T-cell (primary cell): ENCODE measurements around the gene PRPSAP1. TPM values are rescaled to one million over a fixed set of nuclear protein-coding genes. Genes with fewer than 3 reads are reported as not detected.

Source experiments
- ATAC-seq, 4 experiments: fragments of 200-7000 bp in 3 of 4; fragments of 150-1000 bp in 1 of 4; cut with Tn5 transposase; replicated peaks in 1 of 4; 1 replicate in 3 of 4; 2 replicates in 1 of 4; pipeline ENCODE4 v1.10.0; 2021; ENCODE audit warnings: moderate library complexity in 3 of 4, mild to moderate bottlenecking in 2 of 4, moderate number of reproducible peaks in 1 of 4
- CTCF ChIA-PET, 2 donors: fragments of 300-600 bp; sonication (Branson Sonifier 250); formaldehyde crosslinking; loops; one replicate each; lab custom pipeline; 2022; ENCODE audit warnings: antibody characterized with exemption in 2 of 2; lab: Charles Lee
- POLR2A ChIA-PET, 2 donors: fragments of 300-600 bp; sonication (Branson Sonifier 250); formaldehyde crosslinking; loops; one replicate each; lab custom pipeline; 2022; ENCODE audit warnings: antibody characterized with exemption in 2 of 2; lab: Charles Lee
- DNase-seq, 35 experiments: peaks; one replicate each; pipeline versions ENCODE4 v3.0.0 to v3.0.0-alpha.2; 2013 to 2023
- H3K27ac ChIP-seq: one replicate; pipeline ENCODE4 v1.5.1; 2013; ENCODE audit warnings: low read length
- H3K27me3 ChIP-seq, 2 experiments: replicated peaks in 1 of 2; 1 replicate in 1 of 2; 2 replicates in 1 of 2; pipeline versions ENCODE4 v1.6.1 to v1.7.0; 2013; ENCODE audit warnings: low read length in 1 of 2, mixed read lengths in 1 of 2; ENCODE audit not compliant: control insufficient read depth in 2 of 2, insufficient read depth in 2 of 2; ENCODE audit errors: extremely low read depth in 1 of 2
- H3K36me3 ChIP-seq, 2 donors: 1 replicate in 1 of 2; 2 replicates in 1 of 2; pipeline versions ENCODE4 v1.6.1 to v1.7.0; 2013; ENCODE audit warnings: low read length in 1 of 2; ENCODE audit not compliant: control insufficient read depth in 2 of 2, insufficient read depth in 1 of 2; ENCODE audit errors: extremely low read depth in 1 of 2
- H3K4me1 ChIP-seq, 2 experiments: 1 replicate in 1 of 2; 2 replicates in 1 of 2; pipeline versions ENCODE4 v1.6.1 to v1.7.0; 2013; ENCODE audit warnings: low read length in 2 of 2, mixed read lengths in 1 of 2; ENCODE audit not compliant: insufficient read depth in 2 of 2, control insufficient read depth in 1 of 2; ENCODE audit errors: extremely low read depth in 1 of 2
- H3K4me3 ChIP-seq, 2 donors: 1 replicate in 1 of 2; 2 replicates in 1 of 2; pipeline versions ENCODE4 v1.5.1 to v1.7.0; 2013; ENCODE audit warnings: mild to moderate bottlenecking in 2 of 2, low read length in 1 of 2, moderate library complexity in 1 of 2; ENCODE audit not compliant: control insufficient read depth in 1 of 2; ENCODE audit errors: extremely low read depth in 1 of 2
- H3K9me3 ChIP-seq: 2 replicates; pipeline ENCODE4 v1.7.0; 2013
- H3K27ac Mint-ChIP-seq, 2 donors: one replicate each; pipeline ENCODE4 v1.8.0; 2020 to 2021; ENCODE audit warnings: mild to moderate bottlenecking in 2 of 2, mixed read lengths in 2 of 2
- H3K27me3 Mint-ChIP-seq, 2 donors: one replicate each; pipeline ENCODE4 v1.8.0; 2021 to 2022; ENCODE audit warnings: mixed read lengths in 2 of 2
- H3K36me3 Mint-ChIP-seq: one replicate; pipeline ENCODE4 v1.8.0; 2021; ENCODE audit warnings: mixed read lengths
- H3K4me1 Mint-ChIP-seq, 3 donors: one replicate each; pipeline ENCODE4 v1.8.0; 2020 to 2022; ENCODE audit warnings: mixed read lengths in 3 of 3, mild to moderate bottlenecking in 1 of 3
- H3K4me3 Mint-ChIP-seq, 3 donors: one replicate each; pipeline ENCODE4 v1.8.0; 2020 to 2022; ENCODE audit warnings: mild to moderate bottlenecking in 3 of 3, mixed read lengths in 3 of 3, moderate library complexity in 3 of 3
- H3K9me3 Mint-ChIP-seq, 3 donors: one replicate each; pipeline ENCODE4 v1.8.0; 2020 to 2022; ENCODE audit warnings: mixed read lengths in 3 of 3
- WGBS: methylation state at CpG from one replicate; pipeline ENCODE4 v1.1.5; 2013; ENCODE audit warnings: missing lambda C conversion rate; ENCODE audit not compliant: insufficient coverage; 5-methylcytosine and 5-hydroxymethylcytosine counted together
- total RNA-seq, 35 experiments: library from RNA in 6 of 35; stranded (reverse) in 6 of 35; fragments of 120-200 nt in 1 of 35; gene quantifications; one replicate each; pipeline versions ENCODE4 v1.2.1 to v1.2.4 and lab custom pipeline; 2013 to 2026

The PRPSAP1 gene
- total RNA-seq, 5 donors from 2014 or later (not counting 1 experiment from before 2014, with no cell fraction given) = 27.5 to 47.0 (median 40.0) TPM

DNA sequence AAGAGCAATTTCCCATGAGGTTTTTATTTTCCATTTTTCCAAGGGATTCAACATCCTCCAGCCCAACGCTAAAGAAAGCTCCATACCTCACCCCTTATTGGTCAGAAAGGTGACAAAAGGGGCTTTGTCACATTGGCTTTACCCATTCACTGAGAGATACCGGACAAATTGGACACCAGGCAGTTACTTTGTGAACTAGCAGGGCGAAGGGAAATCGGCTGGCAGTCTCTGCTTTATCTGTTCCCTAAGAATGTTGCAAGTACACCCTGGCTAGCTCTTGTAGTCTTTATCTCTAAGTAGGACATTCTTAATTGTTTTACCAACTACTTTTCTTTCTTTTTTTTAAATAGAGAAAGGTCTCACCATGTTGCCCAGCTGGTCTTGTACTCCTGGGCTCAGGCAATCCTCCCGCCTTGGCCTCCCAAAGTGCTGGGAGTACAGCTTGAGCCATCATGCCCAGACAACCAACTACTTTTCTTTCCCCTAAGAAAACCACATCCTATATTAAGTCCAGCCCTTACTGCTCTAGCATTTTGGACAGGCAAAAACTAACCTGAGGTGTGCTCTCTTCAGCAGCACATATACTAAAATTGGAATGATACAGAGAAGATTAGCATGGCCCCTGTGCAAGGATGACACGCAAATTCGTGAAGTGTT, 16.8 kb downstream of the PRPSAP1 start:
- H3K27ac Mint-ChIP-seq = no peak overlapping the region

DNA sequence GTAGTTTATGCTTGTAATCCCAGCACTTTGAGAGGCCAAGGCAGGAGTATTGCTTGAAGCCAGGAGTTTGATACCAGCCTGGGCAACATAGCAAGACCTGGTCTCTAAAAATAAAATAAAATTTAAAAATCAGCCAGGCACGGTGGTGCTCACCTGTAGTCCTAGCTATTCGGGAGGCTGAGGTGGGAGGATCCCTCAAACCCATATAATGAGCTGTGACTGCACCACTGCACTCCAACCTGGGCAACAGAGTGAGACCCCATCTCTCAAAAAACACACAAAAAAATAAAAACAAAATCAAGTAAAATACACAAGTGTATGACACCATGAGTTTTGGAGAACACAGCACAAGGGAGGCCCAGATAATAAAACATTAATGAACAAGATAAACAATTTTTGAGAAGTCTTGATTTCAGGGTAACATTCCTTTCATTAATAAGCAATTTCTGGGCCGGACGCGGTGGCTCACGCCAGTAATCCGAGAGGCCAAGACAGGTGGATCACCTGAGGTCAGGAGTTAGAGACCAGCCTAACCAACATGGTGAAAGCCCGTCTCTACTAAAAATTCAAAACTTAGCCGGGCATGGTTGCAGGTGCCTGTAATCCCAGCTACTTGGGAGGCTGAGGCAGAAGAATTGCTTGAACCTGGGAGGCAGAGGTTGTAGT, 17.9 kb downstream of the PRPSAP1 start:
- no peak overlapping the region for H3K4me3 ChIP-seq
- ATAC-seq (no peak), DNase-seq (no peak)
- 100% methylated on average over 2 of the region's 9 CpGs for WGBS
- peaks cover 0 to 3% of the 10 kb centered on the region in 2 donors for H3K36me3 ChIP-seq
- Mint-ChIP-seq H3K9me3 (no peaks in the 10 kb centered on the region), H3K27ac (no peak overlapping the region), H3K36me3 (peaks cover 13% of the 10 kb centered on the region), H3K4me1 (peaks cover 0 to 4% (median 3%) of the 10 kb centered on the region in 3 donors), H3K27me3 (no peaks in the 10 kb centered on the region), H3K4me3 (no peak overlapping the region)
- no peaks in the 10 kb centered on the region for H3K4me1 ChIP-seq
- no peaks in the 10 kb centered on the region for H3K9me3 ChIP-seq
- ChIA-PET CTCF (interaction anchor here in 1 of 2 donors (0.7 kb wide), 1 partner anchor 212 kb away, joined by 6 read pairs; no protein-coding TSS in a partner anchor), POLR2A (interaction anchor here in 1 of 2 donors (0.7 kb wide), 1 partner anchor 232 kb away, joined by 3 read pairs; no protein-coding TSS in a partner anchor)
- H3K27ac ChIP-seq = no peak overlapping the region
- no peaks in the 10 kb centered on the region for H3K27me3 ChIP-seq

More for the DNA sequence above, 16.8 kb downstream of the PRPSAP1 start:
- Mint-ChIP-seq H3K36me3 (peaks cover 15% of the 10 kb centered on the region), H3K4me1 (peaks cover 0 to 4% (median 3%) of the 10 kb centered on the region in 3 donors), H3K27me3 (no peaks in the 10 kb centered on the region), H3K9me3 (no peaks in the 10 kb centered on the region), H3K4me3 (no peak overlapping the region)
- DNase-seq (no peak), ATAC-seq (no peak)
- H3K27me3 ChIP-seq = no peaks in the 10 kb centered on the region
- peaks cover 6 to 7% of the 10 kb centered on the region in 2 donors for H3K36me3 ChIP-seq
- POLR2A ChIA-PET = no interaction called here
- no peak overlapping the region for H3K27ac ChIP-seq
- H3K4me3 ChIP-seq = no peak overlapping the region
- 97% methylated on average over 6 of the region's 7 CpGs for WGBS
- no peaks in the 10 kb centered on the region for H3K9me3 ChIP-seq
- CTCF ChIA-PET = interaction anchor here (0.7 to 1.5 kb wide), 3 partner anchors 61 to 702 kb away, joined by 3 to 6 read pairs (median 4); no protein-coding TSS in a partner anchor
- H3K4me1 ChIP-seq = no peaks in the 10 kb centered on the region

DNA sequence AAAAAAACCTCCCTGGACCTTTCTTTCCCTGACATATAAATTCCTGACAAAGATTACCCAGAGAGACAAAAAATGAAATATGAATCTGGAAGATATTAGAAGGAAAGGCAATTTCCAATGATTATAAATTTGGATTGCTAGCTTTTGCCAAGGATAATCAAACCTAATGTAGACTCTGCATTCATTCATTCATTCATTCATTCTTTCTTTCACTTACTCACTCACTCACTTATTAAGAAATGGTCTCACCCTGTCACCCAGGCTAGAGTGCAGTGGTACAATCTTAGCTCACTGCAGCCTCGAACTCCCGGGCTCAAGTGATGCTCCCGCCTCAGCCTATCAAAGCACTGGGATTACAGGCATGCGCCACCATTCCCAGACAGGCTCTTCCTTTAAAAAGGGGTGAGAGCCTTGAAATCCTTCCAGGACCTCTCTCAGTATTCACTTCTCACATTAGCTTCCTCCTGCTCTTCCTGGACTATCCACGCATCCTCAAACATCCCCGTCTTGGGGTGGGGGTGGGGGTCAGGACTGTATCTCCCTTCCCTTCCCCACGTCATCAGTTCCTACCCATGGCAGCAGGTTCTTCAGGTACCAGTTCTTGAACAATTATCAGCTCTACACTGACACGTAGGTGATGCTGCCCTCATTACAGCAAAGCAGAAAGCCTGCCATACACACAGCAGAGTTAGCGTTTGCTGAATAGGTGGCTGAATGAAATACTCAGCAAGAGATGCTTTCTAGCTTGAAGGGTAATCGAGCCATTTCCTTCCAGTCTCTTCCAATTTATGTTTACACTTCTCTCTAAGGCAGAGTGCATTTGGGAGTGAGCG, 19.8 kb downstream of the PRPSAP1 start:
- POLR2A ChIA-PET = no interaction called here
- DNase-seq (no peak), ATAC-seq (no peak)
- Mint-ChIP-seq H3K4me3 (no peak overlapping the region), H3K36me3 (peaks cover 10% of the 10 kb centered on the region), H3K4me1 (peaks cover 0 to 2% (median 0%) of the 10 kb centered on the region in 3 donors), H3K27ac (peak overlapping the region; percentile 52 to 55), H3K9me3 (no peaks in the 10 kb centered on the region), H3K27me3 (no peaks in the 10 kb centered on the region)
- H3K36me3 ChIP-seq = peaks cover 0 to 16% of the 10 kb centered on the region in 2 donors
- no peaks in the 10 kb centered on the region for H3K9me3 ChIP-seq
- H3K27me3 ChIP-seq = no peaks in the 10 kb centered on the region
- CTCF ChIA-PET = interaction anchor here (0.6 to 0.7 kb wide), 3 partner anchors 210 to 468 kb away, joined by 3 to 4 read pairs (median 3); no protein-coding TSS in a partner anchor
- H3K4me3 ChIP-seq = no peak overlapping the region
- H3K27ac ChIP-seq = no peak overlapping the region
- no peaks in the 10 kb centered on the region for H3K4me1 ChIP-seq
- 97% methylated on average over 4 of the region's 11 CpGs for WGBS

DNA sequence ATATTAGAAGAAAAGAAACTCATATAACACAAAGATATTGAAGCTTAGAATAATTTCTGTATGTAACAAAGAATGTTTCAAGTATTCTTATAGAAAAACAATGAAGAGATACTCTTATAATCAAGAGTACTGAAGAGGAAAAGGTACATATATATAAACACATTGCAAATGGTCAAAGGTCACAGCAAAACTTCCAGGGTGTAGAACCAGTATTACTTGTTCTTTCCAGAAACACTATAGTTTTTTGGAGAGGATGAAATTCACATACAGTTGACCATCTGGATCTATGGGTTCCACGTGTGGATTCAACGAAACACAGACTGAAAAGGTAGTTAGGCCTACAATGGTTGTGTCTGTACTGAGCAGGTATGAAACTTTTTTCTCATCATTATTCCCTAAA, 22.6 kb downstream of the PRPSAP1 start:
- ChIA-PET POLR2A (no interaction called here), CTCF (no interaction called here)
- H3K27me3 ChIP-seq = no peaks in the 10 kb centered on the region
- peaks cover 0 to 24% of the 10 kb centered on the region in 2 donors for H3K36me3 ChIP-seq
- H3K9me3 ChIP-seq = no peaks in the 10 kb centered on the region
- Mint-ChIP-seq H3K27me3 (no peaks in the 10 kb centered on the region), H3K36me3 (peaks cover 27% of the 10 kb centered on the region), H3K9me3 (no peaks in the 10 kb centered on the region), H3K27ac (no peak overlapping the region), H3K4me3 (no peak overlapping the region), H3K4me1 (no peaks in the 10 kb centered on the region)
- H3K4me1 ChIP-seq = no peaks in the 10 kb centered on the region
- ATAC-seq (no peak), DNase-seq (no peak)
- whole genome bisulfite sequencing = no CpG with 5 or more reads among the region's 2 CpGs
- no peak overlapping the region for H3K27ac ChIP-seq
- no peak overlapping the region for H3K4me3 ChIP-seq

DNA sequence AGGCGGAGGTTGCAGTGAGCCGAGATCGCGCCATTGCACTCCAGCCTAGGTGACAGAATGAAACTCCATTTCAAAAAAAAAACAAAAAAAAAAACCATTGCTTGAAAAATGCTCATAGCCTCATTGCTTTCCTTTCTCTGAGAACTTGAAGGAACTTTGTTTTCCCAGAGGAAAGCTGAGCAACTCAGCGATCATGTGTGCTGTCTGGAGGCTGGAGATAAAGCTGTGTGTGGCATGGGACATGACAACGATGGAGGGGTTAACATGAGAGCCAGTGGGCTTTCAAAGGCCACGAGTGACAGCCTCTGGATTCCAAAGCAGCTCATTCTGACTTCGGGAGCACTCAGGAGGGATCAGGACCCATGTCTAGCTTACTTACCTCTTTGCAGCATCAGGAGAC, 24.1 kb downstream of the PRPSAP1 start:
- no peak overlapping the region for H3K4me3 ChIP-seq
- no peaks in the 10 kb centered on the region for H3K9me3 ChIP-seq
- H3K4me1 ChIP-seq = no peaks in the 10 kb centered on the region
- DNase-seq (no peak), ATAC-seq (no peak)
- H3K27ac Mint-ChIP-seq = no peak overlapping the region
- WGBS = 95% methylated on average over 7 of the region's 8 CpGs
- no peak overlapping the region for H3K4me3 Mint-ChIP-seq
- POLR2A ChIA-PET = no interaction called here
- no peaks in the 10 kb centered on the region for H3K27me3 Mint-ChIP-seq
- no peak overlapping the region for H3K27ac ChIP-seq
- no peaks in the 10 kb centered on the region for H3K9me3 Mint-ChIP-seq
- peaks cover 0 to 24% of the 10 kb centered on the region in 2 donors for H3K36me3 ChIP-seq
- H3K36me3 Mint-ChIP-seq = peaks cover 30% of the 10 kb centered on the region
- CTCF ChIA-PET = interaction anchor here in 1 of 2 donors (0.6 kb wide), 1 partner anchor 953 kb away, joined by 3 read pairs; no protein-coding TSS in a partner anchor
- H3K4me1 Mint-ChIP-seq = no peaks in the 10 kb centered on the region
- no peaks in the 10 kb centered on the region for H3K27me3 ChIP-seq

DNA sequence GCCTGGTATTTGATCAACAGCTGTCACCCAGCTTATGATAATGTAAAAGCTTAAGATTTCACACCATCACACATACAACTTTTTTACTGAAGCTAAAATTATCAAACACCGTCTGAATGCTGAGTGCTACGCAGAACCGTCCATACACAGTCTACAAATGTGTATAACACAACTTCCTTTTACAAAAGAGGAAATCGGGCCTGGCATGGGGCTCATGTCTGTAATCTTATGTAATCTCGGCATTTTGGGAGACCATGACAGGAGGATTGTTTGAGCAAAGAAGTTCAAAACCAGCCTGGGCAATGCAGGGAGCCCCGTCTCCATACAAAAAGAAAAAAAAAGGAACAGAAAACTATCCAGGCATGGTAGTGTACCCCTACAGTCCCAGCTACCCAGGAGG, 26.0 kb downstream of the PRPSAP1 start:
- Mint-ChIP-seq H3K27ac (no peak overlapping the region), H3K4me1 (no peaks in the 10 kb centered on the region), H3K36me3 (peaks cover 36% of the 10 kb centered on the region), H3K4me3 (no peak overlapping the region), H3K27me3 (no peaks in the 10 kb centered on the region), H3K9me3 (no peaks in the 10 kb centered on the region)
- ChIA-PET POLR2A (no interaction called here), CTCF (no interaction called here)
- Histone ChIP-seq H3K36me3 (peaks cover 0 to 24% of the 10 kb centered on the region in 2 donors), H3K27me3 (no peaks in the 10 kb centered on the region), H3K4me1 (no peaks in the 10 kb centered on the region), H3K4me3 (no peak overlapping the region), H3K9me3 (no peaks in the 10 kb centered on the region), H3K27ac (no peak overlapping the region)
- no peak for DNase-seq
- WGBS = no CpG with 5 or more reads among the region's 6 CpGs
- ATAC-seq = no peak
